HepG2 (cell line): ENCODE measurements around the gene KCNJ14. TPM values are rescaled to one million over a fixed set of nuclear protein-coding genes. Genes with fewer than 3 reads are reported as not detected.
A peak's percentile ranks its signal among the peaks of the same experiment; 100 is the strongest.

Experiments
- ATAC-seq: fragments of 200-7000 bp; cut with Tn5 transposase; 3 replicates; pipeline ENCODE4 v1.9.1; 2020; ENCODE audit warnings: mild to moderate bottlenecking, moderate library complexity
- BruUV-seq: library from RNA; stranded (reverse); fragments of 400-500 nt; replicated peaks from 2 replicates; lab custom pipeline; 2021; lab: Mats Ljungman, UMichigan
- CTCF ChIA-PET: fragments of 300-600 bp; formaldehyde crosslinking; extraction: SDS; loops from one replicate; lab custom pipeline; 2021; ENCODE audit warnings: low total read pairs, inconsistent platforms, low intra/inter-chr PET ratio; lab: Yijun Ruan, JAX
- POLR2A ChIA-PET: fragments of 350-600 bp; sonication (Branson Sonifier 250); formaldehyde crosslinking; loops from one replicate; lab custom pipeline; 2020; ENCODE audit warnings: antibody characterized with exemption, inconsistent platforms; lab: Yijun Ruan, JAX
- DNase-seq: peaks from one replicate; pipeline ENCODE4 v3.0.0-alpha.2; 2015; ENCODE audit warnings: low spot score
- FAIRE-seq: peaks from 3 replicates; lab custom pipeline; 2011; peaks lifted over from hg19 to GRCh38; lab: Jason Lieb, UNC
- H2AFZ ChIP-seq: one replicate; pipeline ENCODE4 v1.6.1; 2011; ENCODE audit warnings: low read length, inconsistent platforms
- H3K27ac ChIP-seq: fragments of 300-600 bp; 3 replicates; pipeline ENCODE4 v1.8.0; 2011; ENCODE audit warnings: mixed run types, mild to moderate bottlenecking, mixed read lengths, low read length, inconsistent platforms; ENCODE audit not compliant: insufficient read depth; ENCODE audit errors: extremely low read length
- H3K27me3 ChIP-seq, 2 experiments: fragments of 200-600 bp in 1 of 2; 2 replicates in 1 of 2; 3 replicates in 1 of 2; pipeline versions ENCODE4 v1.6.0 to v1.8.0; 2011; ENCODE audit warnings: low read length in 2 of 2, mild to moderate bottlenecking in 2 of 2, moderate library complexity in 2 of 2, inconsistent platforms in 1 of 2; ENCODE audit not compliant: insufficient read depth in 2 of 2, control insufficient read depth in 1 of 2
- H3K36me3 ChIP-seq, 2 experiments: fragments of 200-600 bp in 1 of 2; replicated peaks in 1 of 2; 2 replicates in 1 of 2; 3 replicates in 1 of 2; pipeline versions ENCODE4 v1.5.1 to v1.8.0; 2011; ENCODE audit warnings: low read length in 2 of 2, inconsistent platforms in 1 of 2; ENCODE audit not compliant: insufficient read depth in 2 of 2, control insufficient read depth in 1 of 2
- H3K4me1 ChIP-seq: 2 replicates; pipeline ENCODE4 v1.5.1; 2012; ENCODE audit warnings: low read length, inconsistent platforms; ENCODE audit not compliant: insufficient read depth
- H3K4me2 ChIP-seq: 2 replicates; pipeline ENCODE4 v1.6.0; 2011; ENCODE audit warnings: low read depth, low read length, inconsistent platforms
- H3K4me3 ChIP-seq, 3 experiments: fragments of 200-600 bp in 1 of 3; sonication (generic), shearing (Covaris generic) in 1 of 3; replicated peaks in 1 of 3; 2 replicates each; pipeline ENCODE4 v1.5.1; 2011 to 2016; ENCODE audit warnings: low read length in 3 of 3, inconsistent platforms in 2 of 3, low read depth in 2 of 3, mild to moderate bottlenecking in 2 of 3, control low read depth in 1 of 3, mixed read lengths in 1 of 3; ENCODE audit not compliant: insufficient read depth in 1 of 3
- H3K79me2 ChIP-seq: one replicate; pipeline ENCODE4 v1.6.1; 2011; ENCODE audit warnings: low read length, inconsistent platforms; ENCODE audit not compliant: insufficient read depth
- H3K9ac ChIP-seq: 2 replicates; pipeline ENCODE4 v1.6.0; 2011; ENCODE audit warnings: mild to moderate bottlenecking, low read depth, low read length, inconsistent platforms; ENCODE audit not compliant: insufficient read depth
- H3K9me3 ChIP-seq: 2 replicates; pipeline ENCODE4 v1.5.1; 2012; ENCODE audit warnings: mild to moderate bottlenecking, low read length
- H4K20me1 ChIP-seq: 2 replicates; pipeline ENCODE4 v1.6.0; 2011; ENCODE audit warnings: inconsistent platforms, mild to moderate bottlenecking, low read length, moderate library complexity; ENCODE audit not compliant: insufficient read depth
- KDM1A ChIP-seq: IDR thresholded peaks from 2 replicates; pipeline ENCODE4 v1.6.1; 2016; ENCODE audit warnings: missing compliant biosample characterization
- RBFOX2 ChIP-seq: fragments of 200-400 bp; formaldehyde crosslinking; IDR thresholded peaks from 2 replicates; pipeline ENCODE4 v1.6.1; 2017; ENCODE audit warnings: low read depth, mild to moderate bottlenecking, low read length
- SCMH1 ChIP-seq: sonication (generic); formaldehyde crosslinking; IDR thresholded peaks from 2 replicates; pipeline ENCODE4 v1.9.0; 2021; ENCODE audit warnings: missing genetic modification reagents, mild to moderate bottlenecking, borderline replicate concordance
- TERF1 ChIP-seq: sonication (generic); formaldehyde crosslinking; IDR thresholded peaks from 2 replicates; pipeline ENCODE4 v1.8.0; 2022; ENCODE audit warnings: mild to moderate bottlenecking, missing genetic modification reagents, moderate library complexity
- ZNF121 ChIP-seq: sonication (generic); formaldehyde crosslinking; IDR thresholded peaks from 2 replicates; pipeline ENCODE4 v1.5.0; 2020; ENCODE audit warnings: mild to moderate bottlenecking, missing genetic modification reagents
- ZNF670 ChIP-seq: sonication (generic); formaldehyde crosslinking; IDR thresholded peaks from 2 replicates; pipeline ENCODE4 v1.8.0; 2022; ENCODE audit warnings: mild to moderate bottlenecking, missing genetic modification reagents, borderline replicate concordance
- ZNF839 ChIP-seq: sonication (generic); formaldehyde crosslinking; IDR thresholded peaks from 2 replicates; pipeline ENCODE4 v1.4.0; 2020; ENCODE audit warnings: missing genetic modification reagents, mild to moderate bottlenecking, borderline replicate concordance
- WGBS: methylation state at CpG from one replicate; pipeline ENCODE4 v1.1.6; 2017; ENCODE audit warnings: low lambda C conversion rate; 5-methylcytosine and 5-hydroxymethylcytosine counted together
- in situ Hi-C: cut with HindIII; loops from 2 replicates; pipeline ENCODE4 v1.10.0; 2017; ENCODE audit warnings: low pct_unique_long_range_greater_than_20kb; ENCODE audit not compliant: extremely low pct_ligation_motif_present
- intact Hi-C: fragments of 100-400 bp; cut with micrococcal nuclease; formaldehyde crosslinking; loops from one replicate; pipeline ENCODE4 v1.10.0; 2022; ENCODE audit not compliant: unreplicated experiment
- polyA plus RNA-seq, 8 experiments: library from polyadenylated mRNA; depleted of rRNA in 3 of 8; stranded (reverse) in 7 of 8; unstranded in 1 of 8; fragments of >200 nt; fragmentation: Illumina TruSeq in 4 of 8; extraction: Trizol in 4 of 8; gene quantifications; 2 replicates each; pipeline versions ENCODE4 v1.2.1 to v1.2.3, GENCODE V29; 2011 to 2016; ENCODE audit warnings: low read depth in 4 of 8, missing spikeins in 1 of 8, mixed read lengths in 1 of 8; ENCODE audit not compliant: insufficient read depth in 1 of 8
- total RNA-seq, 5 experiments: library from RNA; depleted of rRNA; stranded (reverse); fragments of >200 nt; fragmentation: Illumina TruSeq; extraction: Trizol; gene quantifications; 2 replicates each; pipeline ENCODE4 v1.2.3, GENCODE V29; 2016; ENCODE audit warnings: low read depth in 1 of 5

KCNJ14 gene
- total and polyA plus RNA-seq, 2 of the 13 experiments (the other 11 are each of a cell fraction or from before 2014, with no cell fraction given) = 0.20 to 0.51 TPM

GRCh38 chr19:48456864-48457263 is 1.5 kb downstream of the KCNJ14 start:
- Histone ChIP-seq H3K9me3 (no peaks in the 10 kb centered on the region), H3K4me3 (no peak overlapping the region), H3K9ac (no peak overlapping the region), H3K4me1 (no peaks in the 10 kb centered on the region), H3K79me2 (no peaks in the 10 kb centered on the region), H3K36me3 (peaks cover 9 to 36% of the 10 kb centered on the region in 2 experiments), H2AFZ (no peak overlapping the region), H3K27ac (no peak overlapping the region), H3K4me2 (no peak overlapping the region), H3K27me3 (no peaks in the 10 kb centered on the region), H4K20me1 (no peaks in the 10 kb centered on the region)
- in situ Hi-C loops = no loop called here
- POLR2A ChIA-PET = interaction anchor here (1.1 kb wide), 1 partner anchor 12 kb away, joined by 3 read pairs; no protein-coding TSS in a partner anchor
- no peak for TF ChIP-seq ZNF839
- peak; percentile 64; the same call in 1 of the 2 replicates for TF ChIP-seq ZNF121 (CRISPR knock-in tag)
- WGBS = 100% methylated on average over 4 of the region's 4 CpGs
- DNase-seq (no peak), ATAC-seq (no peak), FAIRE-seq (no peak)
- CTCF ChIA-PET = no interaction called here
- intact Hi-C loops = no loop called here
- BruUV-seq = no TSS peak

DNA sequence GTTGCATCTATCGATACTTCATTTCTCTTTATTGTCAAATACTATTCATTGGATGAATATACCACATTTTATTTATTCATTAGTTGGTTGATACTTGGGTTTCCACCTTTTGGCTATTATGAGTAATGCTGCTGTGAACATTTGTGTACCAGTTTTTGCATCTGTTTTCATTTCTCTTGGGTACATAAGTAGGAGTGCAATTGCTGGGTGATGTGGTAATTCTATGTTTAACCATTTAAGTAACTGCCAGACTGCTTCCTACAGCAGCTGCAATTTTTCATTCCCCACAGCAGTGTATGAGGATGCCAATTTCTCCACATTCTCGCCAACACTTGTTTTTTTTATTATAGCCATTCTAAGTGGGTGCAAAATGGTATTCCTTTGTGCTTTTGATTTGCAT is 2.6 kb downstream of the KCNJ14 start:
- no peak for ATAC-seq
- H3K36me3 ChIP-seq = peaks cover 3 to 27% of the 10 kb centered on the region in 2 experiments
- H3K9ac ChIP-seq = no peak overlapping the region

More for the DNA sequence above, 2.6 kb downstream of the KCNJ14 start:
- FAIRE-seq = no peak
- H2AFZ ChIP-seq = no peak overlapping the region
- in situ Hi-C loops (no loop called here), intact Hi-C loops (no loop called here)
- no peaks in the 10 kb centered on the region for H3K79me2 ChIP-seq
- 98% methylated on average over 2 of the region's 2 CpGs for WGBS
- ChIA-PET CTCF (no interaction called here), POLR2A (no interaction called here)
- H3K4me1 ChIP-seq = no peaks in the 10 kb centered on the region
- H3K27me3 ChIP-seq = no peaks in the 10 kb centered on the region
- no peak for TF ChIP-seq ZNF670
- TF ChIP-seq SCMH1 (CRISPR knock-in tag) = no peak
- TF ChIP-seq KDM1A (CRISPR knock-in tag) = no peak
- TF ChIP-seq RBFOX2 = 0 out of 2 replicates have a peak, but pooled peaks have one; percentile 31
- TF ChIP-seq TERF1 (CRISPR knock-in tag) = no peak
- H3K9me3 ChIP-seq = no peaks in the 10 kb centered on the region
- no TSS peak for BruUV-seq
- H3K4me2 ChIP-seq = no peak overlapping the region
- H3K27ac ChIP-seq = no peak overlapping the region
- H4K20me1 ChIP-seq = no peaks in the 10 kb centered on the region
- H3K4me3 ChIP-seq = no peak overlapping the region
- no peak for DNase-seq
